ENCODE measurements around the gene GALNT9. TPM values are rescaled to one million over a fixed set of nuclear protein-coding genes. Genes with fewer than 3 reads are reported as not detected.

GALNT9 gene
- total RNA-seq, 1 donor from 2014 or later, result 4.9 TPM

GRCh38 chr12:132345561-132346200, 16.3 kb upstream of the GALNT9 start:
- DNase-seq (ENCODE audit: low spot score in 2 of 2) (no peak), FAIRE-seq (no peak)

GRCh38 chr12:132345126-132345525, 15.7 kb upstream of the GALNT9 start:
- FAIRE-seq, result no peak

GRCh38 chr12:132344601-132345000, 15.2 kb upstream of the GALNT9 start:
- FAIRE-seq (no peak), DNase-seq (ENCODE audit: low spot score in 2 of 2) (no peak)

More at GRCh38 chr12:132345126-132345525, 15.7 kb upstream of the GALNT9 start:
- no peak for DNase-seq (ENCODE audit: low spot score in 2 of 2)

GRCh38 chr12:132344181-132344580, 14.8 kb upstream of the GALNT9 start:
- no peak for DNase-seq (ENCODE audit: low spot score in 2 of 2)
- FAIRE-seq, result no peak

- FAIRE-seq, result no peak
- no peak for DNase-seq (ENCODE audit: low spot score in 2 of 2)
Measured at GRCh38 chr12:132343294-132344004, 14.1 kb upstream of the GALNT9 start.

GRCh38 chr12:132342251-132343227, 13.2 kb upstream of the GALNT9 start:
- FAIRE-seq, result no peak
- DNase-seq (ENCODE audit: low spot score in 2 of 2), result no peak

- FAIRE-seq, result no peak
- DNase-seq (ENCODE audit: low spot score in 2 of 2), result no peak
Measured at GRCh38 chr12:132341318-132342050, 12.1 kb upstream of the GALNT9 start.

- no peak for FAIRE-seq
- no peak for DNase-seq (ENCODE audit: low spot score in 2 of 2)
Measured at GRCh38 chr12:132340266-132341035, 11.1 kb upstream of the GALNT9 start.

- FAIRE-seq (no peak), DNase-seq (ENCODE audit: low spot score in 2 of 2) (no peak)
Measured at GRCh38 chr12:132339856-132340255, 10.5 kb upstream of the GALNT9 start.

- FAIRE-seq, result no peak
- no peak for DNase-seq (ENCODE audit: low spot score in 2 of 2)
Measured at GRCh38 chr12:132338781-132339180, 9.4 kb upstream of the GALNT9 start.

- FAIRE-seq (no peak), DNase-seq (ENCODE audit: low spot score in 2 of 2) (no peak)
Measured at GRCh38 chr12:132338311-132338710, 8.9 kb upstream of the GALNT9 start.

- no peak for FAIRE-seq
- no peak for DNase-seq (ENCODE audit: low spot score in 2 of 2)
Measured at GRCh38 chr12:132337557-132337956, 8.2 kb upstream of the GALNT9 start.

GRCh38 chr12:132336451-132337413, 7.3 kb upstream of the GALNT9 start:
- no peak for DNase-seq (ENCODE audit: low spot score in 2 of 2)

GRCh38 chr12:132335179-132335756, 5.9 kb upstream of the GALNT9 start:
- DNase-seq (ENCODE audit: low spot score in 2 of 2) (no peak), FAIRE-seq (no peak)

More at GRCh38 chr12:132336451-132337413, 7.3 kb upstream of the GALNT9 start:
- FAIRE-seq, result no peak

GRCh38 chr12:132333766-132334165, 4.4 kb upstream of the GALNT9 start:
- DNase-seq (ENCODE audit: low spot score in 2 of 2), result no peak
- no peak for FAIRE-seq

GRCh38 chr12:132333273-132333672, 3.9 kb upstream of the GALNT9 start:
- DNase-seq (ENCODE audit: low spot score in 2 of 2) (no peak), FAIRE-seq (no peak)

- DNase-seq (ENCODE audit: low spot score in 2 of 2) (no peak), FAIRE-seq (no peak)
Measured at GRCh38 chr12:132330549-132330881, 1.1 kb upstream of the GALNT9 start.

All from frontal cortex (tissue), 4 donors.